ENCODE data around the gene SLC6A18.
A peak's percentile ranks its signal among the peaks of the same experiment; 100 is the strongest.

SLC6A18 gene

GRCh38 chr5:1225081-1225480 lies at the start of gene SLC6A18:
Gene SLC6A18, plus strand, starts transcription at chr5:1225381. Its CDS starts 97 bp downstream, at chr5:1225478.
- DNase-seq (ENCODE audit: low spot score) = no peak

GRCh38 chr5:1175801-1176472 lies 49.2 kb upstream of the SLC6A18 start:
- no peak for DNase-seq (ENCODE audit: low spot score)

- peak; percentile 79 for DNase-seq (ENCODE audit: low spot score)
Observed at GRCh38 chr5:1176473-1177391, 48.4 kb upstream of the SLC6A18 start.

GRCh38 chr5:1177826-1178528 lies 47.2 kb upstream of the SLC6A18 start:
- DNase-seq (ENCODE audit: low spot score) = no peak

- DNase-seq (ENCODE audit: low spot score) = no peak
Observed at GRCh38 chr5:1178529-1179382, 46.4 kb upstream of the SLC6A18 start.

GRCh38 chr5:1179383-1179715 lies 45.8 kb upstream of the SLC6A18 start:
- no peak for DNase-seq (ENCODE audit: low spot score)

- no peak for DNase-seq (ENCODE audit: low spot score)
Observed at GRCh38 chr5:1180096-1180495, 45.1 kb upstream of the SLC6A18 start.

GRCh38 chr5:1180841-1181271 lies 44.3 kb upstream of the SLC6A18 start:
- no peak for DNase-seq (ENCODE audit: low spot score)

- no peak for DNase-seq (ENCODE audit: low spot score)
Observed at GRCh38 chr5:1181451-1182359, 43.5 kb upstream of the SLC6A18 start.

- DNase-seq (ENCODE audit: low spot score) = no peak
Observed at GRCh38 chr5:1182360-1182632, 42.9 kb upstream of the SLC6A18 start.

GRCh38 chr5:1182633-1183423 lies 42.4 kb upstream of the SLC6A18 start:
- no peak for DNase-seq (ENCODE audit: low spot score)

- no peak for DNase-seq (ENCODE audit: low spot score)
Observed at GRCh38 chr5:1183424-1184162, 41.6 kb upstream of the SLC6A18 start.

GRCh38 chr5:1184163-1184470 lies 41.1 kb upstream of the SLC6A18 start:
- no peak for DNase-seq (ENCODE audit: low spot score)

- no peak for DNase-seq (ENCODE audit: low spot score)
Observed at GRCh38 chr5:1184481-1184880, 40.7 kb upstream of the SLC6A18 start.

GRCh38 chr5:1185038-1185627 lies 40.0 kb upstream of the SLC6A18 start:
- DNase-seq (ENCODE audit: low spot score) = no peak

GRCh38 chr5:1185629-1186350 lies 39.4 kb upstream of the SLC6A18 start:
- no peak for DNase-seq (ENCODE audit: low spot score)

- DNase-seq (ENCODE audit: low spot score) = no peak
Observed at GRCh38 chr5:1186351-1187233, 38.6 kb upstream of the SLC6A18 start.

Data from NAMALWA (cell line).